ENCODE measurements around the gene DDX1.
"Not testable (repeated sequence)": the region's sequence is repeated elsewhere in the genome, so short reads cannot be mapped to it uniquely, and the experiment has no call there.

Gene DDX1

GRCh38 chr2:15674637-15675455 is 83.2 kb downstream of the DDX1 start:
- DNase-seq (ENCODE audit: low read depth, low spot score) = no peak

GRCh38 chr2:15675456-15676195 is 84.0 kb downstream of the DDX1 start:
- no peak for DNase-seq (ENCODE audit: low read depth, low spot score)

- DNase-seq (ENCODE audit: low read depth, low spot score) = no peak
These were observed 85.6 kb downstream of the DDX1 start for GRCh38 chr2:15677141-15677843.

- no peak for DNase-seq (ENCODE audit: low read depth, low spot score)
These were observed 86.7 kb downstream of the DDX1 start for GRCh38 chr2:15678346-15678745.

GRCh38 chr2:15678909-15679308 is 87.2 kb downstream of the DDX1 start:
- no peak for DNase-seq (ENCODE audit: low read depth, low spot score)

GRCh38 chr2:15679386-15679924 is 87.8 kb downstream of the DDX1 start:
- no peak for DNase-seq (ENCODE audit: low read depth, low spot score)

- DNase-seq (ENCODE audit: low read depth, low spot score) = not testable (repeated sequence)
These were observed 88.5 kb downstream of the DDX1 start for GRCh38 chr2:15680132-15680531.

Measured in iPS DF 19.7 (cell line).